H9 (cell line): Measurements from ENCODE around the gene MLLT3. TPM values are rescaled to one million over a fixed set of nuclear protein-coding genes. Genes with fewer than 3 reads are reported as not detected.
A peak's percentile ranks its signal among the peaks of the same experiment; 100 is the strongest.

ENCODE experiments used
- DNase-seq: peaks from one replicate; pipeline ENCODE4 v3.0.0-alpha.2; 2017
- H2AFZ ChIP-seq: one replicate; pipeline ENCODE4 v1.6.1; 2013; ENCODE audit warnings: mild to moderate bottlenecking, low read length, control low read depth, moderate library complexity
- H2AK5ac ChIP-seq: 2 replicates; pipeline ENCODE4 v1.6.1; 2013; ENCODE audit warnings: low read length, control low read depth, mixed read lengths; ENCODE audit not compliant: insufficient read length
- H2BK120ac ChIP-seq: one replicate; pipeline ENCODE4 v1.6.1; 2013; ENCODE audit warnings: low read depth, mild to moderate bottlenecking, low read length, control low read depth, inconsistent platforms; ENCODE audit not compliant: poor library complexity, severe bottlenecking
- H2BK12ac ChIP-seq: 2 replicates; pipeline ENCODE4 v1.6.1; 2013; ENCODE audit warnings: low read length, control low read depth, mixed read lengths, low read depth; ENCODE audit not compliant: insufficient read length
- H2BK15ac ChIP-seq: 2 replicates; pipeline ENCODE4 v1.6.1; 2013; ENCODE audit warnings: low read depth, low read length, control low read depth
- H2BK20ac ChIP-seq: one replicate; pipeline ENCODE4 v1.6.1; 2013; ENCODE audit warnings: low read depth, mild to moderate bottlenecking, low read length, control low read depth, inconsistent platforms; ENCODE audit not compliant: poor library complexity, severe bottlenecking
- H2BK5ac ChIP-seq: 2 replicates; pipeline ENCODE4 v1.6.1; 2013; ENCODE audit warnings: low read length, control low read depth, mixed read lengths; ENCODE audit not compliant: insufficient read length
- H3K14ac ChIP-seq: 2 replicates; pipeline ENCODE4 v1.6.1; 2013; ENCODE audit warnings: low read length, control low read depth; ENCODE audit not compliant: insufficient read depth
- H3K18ac ChIP-seq: 2 replicates; pipeline ENCODE4 v1.6.1; 2013; ENCODE audit warnings: low read depth, mild to moderate bottlenecking, mixed read lengths, low read length, control low read depth; ENCODE audit not compliant: insufficient read length
- H3K23ac ChIP-seq: 2 replicates; pipeline ENCODE4 v1.6.1; 2013; ENCODE audit warnings: low read length, control low read depth, mixed read lengths, low read depth; ENCODE audit not compliant: insufficient read length
- H3K23me2 ChIP-seq: 2 replicates; pipeline ENCODE4 v1.6.1; 2013; ENCODE audit warnings: low read depth, mild to moderate bottlenecking, mixed read lengths, low read length, control low read depth; ENCODE audit not compliant: insufficient read length, poor library complexity, severe bottlenecking
- H3K27ac ChIP-seq: 2 replicates; pipeline ENCODE4 v1.5.1; 2013; ENCODE audit warnings: low read length, control low read depth, mixed read lengths, low read depth; ENCODE audit not compliant: insufficient read length
- H3K27me3 ChIP-seq: 2 replicates; pipeline ENCODE4 v1.6.1; 2013; ENCODE audit warnings: low read length, control low read depth, inconsistent platforms; ENCODE audit not compliant: insufficient read depth
- H3K4ac ChIP-seq: 2 replicates; pipeline ENCODE4 v1.6.1; 2013; ENCODE audit warnings: low read depth, mild to moderate bottlenecking, control low read depth, inconsistent platforms, low read length, moderate library complexity
- H3K4me1 ChIP-seq: 2 replicates; pipeline ENCODE4 v1.6.1; 2013; ENCODE audit warnings: low read length, control low read depth, inconsistent platforms; ENCODE audit not compliant: insufficient read depth
- H3K4me2 ChIP-seq: 2 replicates; pipeline ENCODE4 v1.6.1; 2013; ENCODE audit warnings: low read length, control low read depth, mixed read lengths; ENCODE audit not compliant: insufficient read length, insufficient read depth
- H3K56ac ChIP-seq: 2 replicates; pipeline ENCODE4 v1.6.1; 2013; ENCODE audit warnings: low read depth, mild to moderate bottlenecking, mixed read lengths, low read length, control low read depth; ENCODE audit not compliant: insufficient read length
- H3K79me1 ChIP-seq: 2 replicates; pipeline ENCODE4 v1.6.1; 2013; ENCODE audit warnings: low read depth, mild to moderate bottlenecking, moderate library complexity, low read length, control low read depth, inconsistent platforms; ENCODE audit not compliant: insufficient read depth, poor library complexity, severe bottlenecking
- H3K79me2 ChIP-seq: 2 replicates; pipeline ENCODE4 v1.6.1; 2013; ENCODE audit warnings: low read length, control low read depth, inconsistent platforms; ENCODE audit not compliant: insufficient read depth
- H3K9ac ChIP-seq: 2 replicates; pipeline ENCODE4 v1.6.1; 2013; ENCODE audit warnings: low read length, control low read depth, mixed read lengths; ENCODE audit not compliant: insufficient read length; ENCODE audit errors: extremely low read depth
- H3K9me3 ChIP-seq: one replicate; pipeline ENCODE4 v1.6.1; 2013; ENCODE audit warnings: low read depth, low read length, inconsistent platforms; ENCODE audit not compliant: control insufficient read depth
- H3T11ph ChIP-seq: one replicate; pipeline ENCODE4 v1.6.1; 2013; ENCODE audit warnings: mild to moderate bottlenecking, low read length, control low read depth, inconsistent platforms
- H4K20me1 ChIP-seq: one replicate; pipeline ENCODE4 v1.6.1; 2013; ENCODE audit not compliant: control insufficient read depth, insufficient read length, insufficient read depth
- H4K5ac ChIP-seq: 2 replicates; pipeline ENCODE4 v1.6.1; 2013; ENCODE audit warnings: low read depth, mild to moderate bottlenecking, mixed read lengths, low read length, control low read depth; ENCODE audit not compliant: insufficient read length
- H4K8ac ChIP-seq: replicated peaks from 2 replicates; pipeline ENCODE4 v1.6.1; 2013; ENCODE audit warnings: low read length, control low read depth, mixed read lengths, low read depth; ENCODE audit not compliant: insufficient read length
- H4K91ac ChIP-seq: 2 replicates; pipeline ENCODE4 v1.6.1; 2013; ENCODE audit warnings: low read depth, mild to moderate bottlenecking, moderate library complexity, mixed read lengths, low read length, control low read depth; ENCODE audit not compliant: insufficient read length
- H3K27ac Mint-ChIP-seq, 3 experiments: 2 replicates in 2 of 3; 3 replicates in 1 of 3; pipeline ENCODE4 v1.8.0; 2020 to 2021; ENCODE audit warnings: mixed read lengths in 3 of 3, mild to moderate bottlenecking in 1 of 3, moderate library complexity in 1 of 3
- H3K27me3 Mint-ChIP-seq: 2 replicates; pipeline ENCODE4 v1.8.0; 2021; ENCODE audit warnings: low read depth, mild to moderate bottlenecking, moderate library complexity, mixed read lengths
- H3K36me3 Mint-ChIP-seq, 3 experiments: 2 replicates in 2 of 3; 3 replicates in 1 of 3; pipeline ENCODE4 v1.8.0; 2020 to 2021; ENCODE audit warnings: low read depth in 3 of 3, mixed read lengths in 3 of 3; ENCODE audit not compliant: insufficient read depth in 1 of 3
- H3K4me1 Mint-ChIP-seq, 2 experiments: 2 replicates each; pipeline ENCODE4 v1.8.0; 2020; ENCODE audit warnings: mixed read lengths in 2 of 2
- H3K4me3 Mint-ChIP-seq, 2 experiments: 2 replicates in 1 of 2; 3 replicates in 1 of 2; pipeline ENCODE4 v1.8.0; 2020 to 2021; ENCODE audit warnings: mild to moderate bottlenecking in 2 of 2, mixed read lengths in 2 of 2, moderate library complexity in 1 of 2
- H3K9me3 Mint-ChIP-seq, 2 experiments: 2 replicates in 1 of 2; 3 replicates in 1 of 2; pipeline ENCODE4 v1.8.0; 2020; ENCODE audit warnings: mild to moderate bottlenecking in 2 of 2, mixed read lengths in 2 of 2, moderate library complexity in 1 of 2
- WGBS: extraction: QIAGEN DNeasy Blood & Tissue Kit; methylation state at CpG from one replicate; pipeline ENCODE4 v1.1.7; 2013; ENCODE audit warnings: missing lambda C conversion rate, low lambda C conversion rate, mixed read lengths; ENCODE audit not compliant: insufficient read length; ENCODE audit errors: extremely low coverage; 5-methylcytosine and 5-hydroxymethylcytosine counted together
- total RNA-seq: library from RNA; stranded (reverse); gene quantifications from 2 replicates; pipeline ENCODE4 v1.2.1, GENCODE V29; 2021
- TF ChIP-seq, protein P1 (sequence below): fragments of 200-600 bp; sonication (generic); conservative IDR thresholded peaks from 3 replicates; pipeline ENCODE4 v1.8.0; 2021; ENCODE audit warnings: antibody characterized with exemption, mild to moderate bottlenecking

MLLT3 gene
- total RNA-seq, 1 experiment from 2014 or later: 3.9 TPM

DNA sequence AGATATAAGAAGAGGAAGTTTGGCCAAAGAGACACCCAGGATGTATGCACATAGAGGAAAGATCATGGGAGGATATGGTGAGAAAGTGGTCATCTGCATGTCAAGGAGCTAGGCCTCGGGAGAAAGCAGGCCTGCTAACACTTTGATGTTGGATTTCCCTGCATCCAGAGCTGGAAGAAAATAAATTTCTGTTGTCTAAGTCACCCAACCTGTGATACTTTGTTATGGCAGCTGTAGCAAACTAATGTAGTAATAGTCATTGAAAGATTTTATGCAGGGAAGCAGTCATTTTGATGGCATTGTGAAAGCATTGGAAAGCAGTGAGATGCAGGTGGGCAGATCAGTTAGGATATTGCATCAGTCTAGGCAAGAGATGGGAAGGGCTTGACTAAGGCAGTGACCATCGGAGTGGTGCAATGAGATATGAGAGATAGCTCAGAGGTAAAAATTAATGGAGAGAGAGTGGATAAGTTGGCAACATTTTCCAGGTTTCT is 37.2 kb upstream of the MLLT3 start:
- Histone ChIP-seq H3K14ac (no peak overlapping the region), H3T11ph (no peak overlapping the region), H3K27ac (no peak overlapping the region), H2AK5ac (no peak overlapping the region), H3K79me2 (peaks cover 10% of the 10 kb centered on the region; the same call in 1 of the 2 replicates), H3K27me3 (no peaks in the 10 kb centered on the region), H3K4me2 (peak overlapping the region; percentile 78), H2BK12ac (no peak overlapping the region), H3K18ac (no peak overlapping the region), H3K4me1 (peaks cover 15% of the 10 kb centered on the region; the same call in 1 of the 2 replicates), H3K23me2 (peaks cover 10% of the 10 kb centered on the region), H2AFZ (no peak overlapping the region), H2BK20ac (no peak overlapping the region), H3K4ac (no peak overlapping the region; the same call in 1 of the 2 replicates), H2BK15ac (no peak overlapping the region), H3K23ac (no peak overlapping the region), H4K91ac (no peak overlapping the region), H2BK120ac (peak overlapping the region; percentile 36), H3K9ac (no peak overlapping the region), H3K9me3 (no peaks in the 10 kb centered on the region), H4K8ac (no peak overlapping the region), H3K79me1 (peaks cover 2% of the 10 kb centered on the region), H3K56ac (no peak overlapping the region), H4K20me1 (no peaks in the 10 kb centered on the region), H2BK5ac (no peak overlapping the region), H4K5ac (no peak overlapping the region)
- peaks cover 7 to 18% of the 10 kb centered on the region in 2 experiments for H3K4me1 Mint-ChIP-seq
- H3K27me3 Mint-ChIP-seq: no peaks in the 10 kb centered on the region; the same call in 1 of the 2 replicates
- TF ChIP-seq, protein P1, sequence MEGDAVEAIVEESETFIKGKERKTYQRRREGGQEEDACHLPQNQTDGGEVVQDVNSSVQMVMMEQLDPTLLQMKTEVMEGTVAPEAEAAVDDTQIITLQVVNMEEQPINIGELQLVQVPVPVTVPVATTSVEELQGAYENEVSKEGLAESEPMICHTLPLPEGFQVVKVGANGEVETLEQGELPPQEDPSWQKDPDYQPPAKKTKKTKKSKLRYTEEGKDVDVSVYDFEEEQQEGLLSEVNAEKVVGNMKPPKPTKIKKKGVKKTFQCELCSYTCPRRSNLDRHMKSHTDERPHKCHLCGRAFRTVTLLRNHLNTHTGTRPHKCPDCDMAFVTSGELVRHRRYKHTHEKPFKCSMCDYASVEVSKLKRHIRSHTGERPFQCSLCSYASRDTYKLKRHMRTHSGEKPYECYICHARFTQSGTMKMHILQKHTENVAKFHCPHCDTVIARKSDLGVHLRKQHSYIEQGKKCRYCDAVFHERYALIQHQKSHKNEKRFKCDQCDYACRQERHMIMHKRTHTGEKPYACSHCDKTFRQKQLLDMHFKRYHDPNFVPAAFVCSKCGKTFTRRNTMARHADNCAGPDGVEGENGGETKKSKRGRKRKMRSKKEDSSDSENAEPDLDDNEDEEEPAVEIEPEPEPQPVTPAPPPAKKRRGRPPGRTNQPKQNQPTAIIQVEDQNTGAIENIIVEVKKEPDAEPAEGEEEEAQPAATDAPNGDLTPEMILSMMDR: no peak
- H3K4me3 Mint-ChIP-seq: no peak overlapping the region
- H3K36me3 Mint-ChIP-seq: peaks cover 2 to 9% (median 3%) of the 10 kb centered on the region in 3 experiments; a peak in 3 of 7 replicates
- H3K27ac Mint-ChIP-seq: no peak overlapping the region
- WGBS: no CpG with 5 or more reads among the region's 2 CpGs
- DNase-seq: no peak
- peaks cover 2 to 7% of the 10 kb centered on the region in 2 experiments; a peak in 3 of 5 replicates for H3K9me3 Mint-ChIP-seq
